ENCODE data around the gene GJB3.
"Not testable (repeated sequence)": the region's sequence is repeated elsewhere in the genome, so short reads cannot be mapped to it uniquely, and the experiment has no call there.

GJB3 gene

DNA sequence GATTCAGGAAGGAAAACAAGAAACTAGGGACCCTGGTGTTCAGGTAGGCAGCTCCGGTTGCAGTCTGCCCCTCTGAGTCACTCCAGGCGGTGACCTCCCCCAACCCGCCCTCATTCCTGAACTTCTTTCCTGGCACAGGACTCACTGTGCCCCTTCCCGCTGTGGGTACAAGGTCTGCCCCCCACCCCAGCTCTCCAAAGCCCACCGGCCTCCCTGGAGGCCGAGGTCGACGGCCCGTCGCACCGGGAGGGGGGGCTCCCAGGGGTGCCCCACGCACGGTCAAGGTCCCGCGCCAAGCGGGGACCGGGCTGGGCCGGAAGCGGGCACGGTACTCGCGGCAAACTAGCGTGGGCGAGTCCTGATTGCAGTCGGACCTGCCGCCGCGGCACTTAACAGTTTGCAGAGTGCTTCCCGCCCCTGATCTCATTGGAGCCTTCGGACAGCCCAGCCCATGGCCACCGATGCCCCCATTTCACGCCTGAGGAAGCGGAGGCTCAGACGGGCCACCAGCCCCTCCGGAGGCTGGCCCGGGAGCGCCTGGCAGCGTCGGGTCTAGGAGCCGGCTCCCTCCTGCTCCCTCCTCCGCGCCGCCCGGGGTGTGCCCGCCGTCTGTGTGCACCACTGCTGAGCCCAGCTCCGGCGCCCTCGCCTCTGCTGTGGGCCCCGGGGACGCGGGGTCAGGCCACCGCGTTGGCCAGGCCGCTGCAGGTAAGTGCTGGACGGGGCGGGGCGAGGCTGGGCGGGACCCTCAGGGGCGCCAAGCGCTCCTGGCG, at the start of gene GJB3:
Gene GJB3 (plus strand): TSS at position 144 of the 773 bp plus-strand sequence. CDS start 3,549 bp downstream, outside the sequence.
- no peak for FAIRE-seq

DNA sequence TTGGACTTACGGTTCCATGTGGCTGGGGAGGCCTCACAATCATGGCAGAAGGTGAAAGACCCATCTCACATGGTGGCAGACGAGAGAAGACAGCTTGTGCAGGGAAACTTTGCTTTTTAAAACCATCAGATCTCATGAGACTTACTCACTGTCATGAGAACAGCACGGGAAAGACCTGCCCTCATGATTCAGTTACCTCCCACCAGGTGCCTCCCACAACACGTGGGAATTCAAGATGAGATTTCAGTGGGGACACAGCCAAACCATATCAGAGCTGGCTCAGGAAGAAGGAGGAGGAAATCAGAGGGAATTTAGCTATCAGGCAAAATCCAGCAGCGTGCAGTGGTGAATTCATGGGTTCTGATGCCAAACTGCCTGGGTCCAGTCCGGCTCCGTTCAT, 48.2 kb upstream of the GJB3 start:
- FAIRE-seq, result not testable (repeated sequence)

DNA sequence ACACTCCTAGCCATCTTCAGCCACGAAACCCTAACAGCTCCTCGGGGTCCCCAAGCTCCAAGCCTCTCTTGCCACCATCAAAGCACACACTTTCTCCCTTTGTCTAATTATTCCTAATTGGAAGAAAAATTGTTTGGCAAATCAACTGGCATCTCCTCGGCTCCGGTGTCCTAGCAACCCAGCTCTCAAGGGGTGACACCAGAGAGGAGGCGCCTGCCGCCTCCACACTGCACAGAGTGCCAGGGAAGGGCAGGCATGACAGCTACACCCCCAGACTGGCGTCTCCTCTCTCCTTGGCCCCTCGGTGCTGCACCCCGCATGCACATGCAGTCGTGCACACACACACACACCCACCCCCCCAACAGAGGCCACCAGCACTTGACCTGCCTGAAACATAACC, 44.3 kb upstream of the GJB3 start:
- FAIRE-seq, result no peak

GRCh38 chr1:34737236-34737635, 43.8 kb upstream of the GJB3 start:
- not testable (repeated sequence) for FAIRE-seq

GRCh38 chr1:34739613-34740012, 41.4 kb upstream of the GJB3 start:
- no peak for FAIRE-seq

- no peak for FAIRE-seq
These were observed 40.7 kb upstream of the GJB3 start for GRCh38 chr1:34740161-34740868.

DNA sequence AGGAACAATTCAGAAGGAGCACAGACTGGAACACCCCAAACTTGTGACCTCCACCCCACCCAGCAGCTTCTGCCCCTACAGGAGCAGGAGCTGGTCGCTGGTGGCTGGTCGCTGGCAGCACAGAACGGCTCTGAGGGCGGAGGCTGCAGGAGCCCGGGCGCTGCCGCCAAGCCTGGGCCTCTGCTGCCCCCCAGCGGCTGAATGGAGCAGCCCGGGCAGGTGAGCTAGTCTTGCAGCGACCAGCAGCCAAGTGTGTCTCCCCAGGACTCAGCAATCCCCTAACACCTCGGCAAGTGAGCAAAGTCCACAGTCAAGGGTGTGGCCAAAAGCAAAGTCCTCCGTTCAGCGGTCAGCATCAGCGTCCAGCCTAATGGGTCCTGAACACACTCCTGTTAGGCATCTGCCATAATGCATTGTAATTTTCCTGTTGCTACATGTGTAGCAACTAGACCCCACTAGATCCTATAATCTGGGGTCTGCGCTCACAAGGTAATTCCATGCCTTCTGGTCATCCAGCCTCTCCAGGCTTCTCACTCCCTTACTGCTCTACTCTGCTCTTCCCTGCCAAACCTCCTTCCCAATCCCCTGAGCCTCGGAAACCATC, 38.2 kb upstream of the GJB3 start:
- FAIRE-seq, result no peak

DNA sequence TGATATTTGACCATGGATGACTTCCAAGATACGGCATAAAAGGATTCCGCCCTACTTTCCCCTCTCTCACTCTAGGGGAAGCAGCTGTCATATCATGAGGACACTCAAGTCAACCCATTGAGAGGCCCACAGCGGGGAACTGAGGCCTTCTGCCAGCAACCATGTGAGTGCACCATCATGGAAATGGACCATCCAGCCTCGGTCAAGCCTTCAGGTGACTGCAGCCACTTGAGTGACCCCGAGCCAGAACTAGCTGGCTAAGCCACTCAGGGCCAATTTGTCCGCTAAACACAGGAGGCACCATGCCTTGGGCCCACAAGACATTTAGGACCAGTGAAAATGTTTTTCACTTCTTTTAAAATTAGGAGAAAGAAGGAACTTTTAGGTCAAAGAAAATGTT, 37.2 kb upstream of the GJB3 start:
- FAIRE-seq, result no peak

GRCh38 chr1:34744851-34745250, 36.2 kb upstream of the GJB3 start:
- no peak for FAIRE-seq

DNA sequence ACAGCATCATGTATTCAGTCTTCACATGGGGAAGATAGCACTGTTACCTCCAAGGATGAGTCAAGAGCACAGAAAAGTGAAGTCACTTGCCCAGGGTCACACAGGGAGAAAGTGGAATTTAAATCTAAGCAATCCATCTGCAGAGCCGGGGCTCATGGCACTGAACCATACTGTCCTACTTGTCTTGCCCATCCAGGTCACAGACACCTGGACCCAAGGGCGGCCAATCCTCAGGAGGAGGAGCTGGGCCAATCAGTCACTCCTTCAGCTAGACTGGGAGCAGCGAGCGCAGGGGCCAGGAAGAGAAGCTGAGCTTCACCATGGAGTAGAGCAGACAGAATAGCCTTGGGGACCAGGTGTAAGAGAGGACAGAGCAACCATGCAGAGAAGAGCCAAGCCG, 35.3 kb upstream of the GJB3 start:
- FAIRE-seq, result no peak

DNA sequence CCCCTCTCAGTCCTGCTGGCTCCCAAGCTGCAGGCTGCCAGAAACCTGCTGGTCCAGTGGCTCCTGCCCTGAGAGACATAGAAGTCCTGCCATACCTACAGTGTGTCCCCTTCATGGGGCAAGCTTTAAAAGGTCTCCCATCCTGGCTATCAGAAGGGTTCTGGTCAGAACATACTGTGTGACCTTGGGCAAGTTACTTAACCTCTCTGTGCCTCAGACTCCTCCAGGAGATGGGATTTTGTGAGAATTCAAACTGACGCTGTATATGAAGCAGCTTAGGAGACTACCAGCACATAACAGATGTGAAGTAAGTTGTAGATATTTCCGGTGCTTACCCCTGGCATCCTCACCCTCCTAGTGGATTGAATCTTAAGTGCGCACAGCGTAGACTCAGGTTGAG, 34.9 kb upstream of the GJB3 start:
- FAIRE-seq, result no peak

GRCh38 chr1:34746785-34747637, 34.0 kb upstream of the GJB3 start:
- FAIRE-seq, result no peak

DNA sequence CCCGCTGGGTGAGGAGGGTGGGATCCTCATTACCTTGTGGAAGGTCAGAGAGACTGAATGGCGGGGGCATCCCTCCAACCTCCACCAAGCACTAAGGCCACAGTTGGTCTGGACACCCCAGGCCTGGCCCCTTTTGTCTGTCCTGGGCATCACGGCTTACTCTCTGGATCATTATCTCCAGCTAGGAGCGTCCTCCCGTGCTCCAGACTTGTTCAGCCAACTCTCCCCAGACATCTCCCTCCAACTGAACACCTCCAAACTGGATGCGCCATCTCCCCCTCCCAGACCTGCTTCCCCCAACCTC, 33.4 kb upstream of the GJB3 start:
- no peak for FAIRE-seq

- no peak for FAIRE-seq
These were observed 31.0 kb upstream of the GJB3 start for GRCh38 chr1:34749992-34750391.

DNA sequence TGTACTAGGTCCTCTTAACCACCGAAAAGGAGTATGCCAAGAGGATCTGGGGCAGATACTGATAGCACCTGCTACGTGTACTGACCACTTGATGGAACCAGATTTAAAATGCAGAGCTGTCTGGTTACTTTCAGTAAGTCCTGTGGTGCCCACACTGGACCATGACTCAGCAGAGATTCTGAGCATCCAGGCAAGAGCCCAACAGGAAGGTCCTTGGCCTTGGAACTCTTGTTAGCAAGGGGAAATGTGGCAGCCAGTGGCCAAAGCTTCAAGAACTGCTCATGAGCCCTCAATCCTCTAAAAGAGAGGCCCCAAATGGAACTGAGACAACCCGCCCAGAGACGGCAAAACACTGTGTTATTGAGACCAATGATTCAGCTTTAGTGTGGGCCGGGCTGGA, 30.4 kb upstream of the GJB3 start:
- FAIRE-seq, result no peak

DNA sequence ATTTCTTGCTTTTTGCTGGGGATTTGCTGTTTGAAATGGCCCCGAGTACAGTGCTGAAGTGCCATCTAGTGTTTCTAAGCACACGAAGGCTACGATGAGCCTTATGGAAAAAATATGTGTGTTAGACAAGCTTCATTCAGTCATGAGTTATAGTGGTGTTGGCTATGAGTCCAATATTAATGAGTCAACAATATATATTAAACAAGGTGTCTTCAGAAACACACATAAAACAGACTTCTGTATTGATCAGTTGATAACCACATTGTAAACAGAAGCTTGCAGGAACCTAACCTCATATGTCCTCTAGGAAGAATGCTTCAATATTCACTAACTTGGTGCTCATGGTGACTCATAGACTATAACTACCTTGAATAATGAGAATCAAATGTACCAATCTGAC, 27.9 kb upstream of the GJB3 start:
- no peak for FAIRE-seq

DNA sequence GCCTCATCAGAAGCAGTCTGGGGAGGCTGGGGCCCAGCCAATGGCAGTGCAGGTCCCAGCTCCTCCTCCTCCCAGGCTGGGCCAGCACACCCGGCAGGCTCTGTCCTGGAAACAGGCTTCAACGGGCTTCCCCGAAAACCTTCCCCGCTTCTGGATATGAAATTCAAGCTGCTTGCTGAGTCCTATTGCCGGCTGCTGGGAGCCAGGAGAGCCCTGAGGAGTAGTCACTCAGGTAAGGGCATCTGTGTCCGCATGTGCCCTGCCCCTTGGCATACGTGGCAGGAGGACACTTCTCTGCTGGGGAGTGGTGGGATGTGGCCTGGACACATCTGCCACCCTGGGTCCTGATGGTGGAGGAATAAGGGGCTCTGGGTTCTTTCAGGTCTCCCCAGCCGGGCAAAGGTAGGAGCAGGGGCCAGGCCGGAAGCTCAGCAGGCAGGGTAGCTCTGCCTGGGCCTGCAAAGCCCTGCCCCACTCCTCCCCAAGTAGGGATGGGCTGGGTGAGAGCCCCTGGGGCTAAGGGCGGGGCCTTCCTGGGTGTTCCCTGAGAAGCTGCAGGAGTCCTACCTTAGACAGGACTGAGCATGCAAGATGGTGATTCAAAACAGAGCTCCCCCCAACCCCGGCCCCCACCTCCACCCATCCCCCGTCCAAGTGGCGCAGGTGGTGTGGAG, 25.9 kb upstream of the GJB3 start, which contains the start of gene GJB5:
Gene GJB5 (plus strand): TSS at position 84 of the 674 bp plus-strand sequence. CDS start 2,284 bp downstream, outside the sequence.
- FAIRE-seq, result no peak

DNA sequence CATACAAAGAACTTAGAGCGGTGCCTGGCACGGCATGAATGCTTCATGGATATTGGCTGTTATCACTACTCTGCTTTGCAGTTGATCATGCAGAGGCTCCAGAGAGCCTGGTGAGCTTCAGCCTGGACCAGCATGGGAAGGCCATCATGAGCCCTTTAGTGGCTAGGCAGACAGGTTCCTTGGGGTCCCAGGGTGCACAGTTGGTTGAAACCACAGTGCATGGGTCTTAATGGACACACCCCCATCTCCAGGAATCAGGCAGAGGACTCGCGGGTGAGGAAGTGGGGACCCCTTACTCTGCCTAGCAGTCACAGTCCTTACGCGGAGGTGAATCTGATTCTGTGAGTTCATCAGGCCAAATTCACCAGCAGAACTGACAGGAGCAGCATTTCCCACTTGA, 25.1 kb upstream of the GJB3 start:
- FAIRE-seq, result no peak

DNA sequence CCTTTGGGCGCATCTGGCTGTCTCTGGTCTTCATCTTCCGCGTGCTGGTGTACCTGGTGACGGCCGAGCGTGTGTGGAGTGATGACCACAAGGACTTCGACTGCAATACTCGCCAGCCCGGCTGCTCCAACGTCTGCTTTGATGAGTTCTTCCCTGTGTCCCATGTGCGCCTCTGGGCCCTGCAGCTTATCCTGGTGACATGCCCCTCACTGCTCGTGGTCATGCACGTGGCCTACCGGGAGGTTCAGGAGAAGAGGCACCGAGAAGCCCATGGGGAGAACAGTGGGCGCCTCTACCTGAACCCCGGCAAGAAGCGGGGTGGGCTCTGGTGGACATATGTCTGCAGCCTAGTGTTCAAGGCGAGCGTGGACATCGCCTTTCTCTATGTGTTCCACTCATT, 23.6 kb upstream of the GJB3 start:
- FAIRE-seq, result no peak

DNA sequence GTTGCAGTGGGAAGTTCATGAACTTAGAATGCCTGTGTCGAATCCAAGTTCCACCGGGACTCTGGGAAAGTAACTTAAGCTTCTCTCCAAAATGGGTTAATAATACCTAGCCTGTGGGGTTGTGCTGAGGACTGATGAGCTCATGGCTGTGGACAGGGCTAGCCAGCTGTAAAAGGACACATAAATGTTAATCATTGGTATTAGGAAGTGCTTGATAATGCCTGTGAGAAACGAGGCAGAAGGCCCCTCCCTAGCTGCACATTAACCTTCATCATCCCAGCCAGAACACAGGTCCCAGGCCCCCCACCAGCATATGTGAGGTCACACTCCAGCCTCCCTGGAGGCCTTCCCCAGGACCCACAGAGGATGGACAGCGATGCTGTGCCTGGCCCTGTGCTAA, 22.3 kb upstream of the GJB3 start:
- FAIRE-seq, result no peak

DNA sequence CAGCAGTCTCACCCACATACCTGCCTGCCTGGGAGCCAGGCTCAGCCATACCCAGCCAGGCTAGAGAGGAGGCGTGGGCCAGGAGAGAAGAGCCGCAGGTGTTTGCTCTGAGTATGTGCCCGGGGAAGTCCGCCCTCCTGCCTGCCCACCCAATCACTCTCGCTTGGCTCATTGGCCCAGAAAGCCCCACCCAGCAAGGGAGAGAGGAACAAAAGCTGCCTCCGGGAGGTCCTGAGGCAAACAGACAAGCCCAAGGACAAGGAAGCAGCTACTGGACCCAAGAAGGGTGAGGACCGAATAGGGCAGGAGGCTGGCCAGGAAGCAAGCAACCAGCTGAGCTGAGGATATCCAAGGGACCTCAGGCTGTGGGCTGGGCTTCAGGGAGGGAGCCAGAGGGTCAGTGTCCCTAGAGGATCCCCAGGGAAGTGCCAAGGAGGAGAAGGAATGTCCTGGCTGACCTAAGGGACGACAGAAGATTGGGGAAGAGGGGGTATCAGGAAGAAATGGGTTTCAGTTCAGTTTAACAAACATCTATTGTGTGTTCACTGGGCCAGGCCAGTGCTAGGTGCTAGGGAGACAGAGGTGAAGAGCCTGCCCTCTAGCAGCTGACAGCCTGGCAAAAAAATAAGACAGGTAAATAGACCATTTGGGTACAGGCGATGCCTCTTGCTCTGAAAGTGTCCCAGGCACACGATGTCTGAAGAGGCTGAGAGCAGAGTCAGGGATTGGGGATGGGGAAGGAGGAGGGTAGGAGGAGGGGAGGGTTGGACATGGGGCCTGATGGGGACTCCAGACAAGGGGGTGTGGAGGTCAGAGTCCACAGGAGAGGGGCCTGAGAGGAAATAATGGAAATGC, 21.3 kb upstream of the GJB3 start, which contains the start of gene GJB4:
Gene GJB4 (plus strand): TSS at position 238 of the 855 bp plus-strand sequence. CDS start 1,515 bp downstream, outside the sequence.
- no peak for FAIRE-seq
